PC-9 (cell line): ENCODE data around the gene SCAF1.

Source experiments
- CTCF ChIP-seq: fragments of 200-600 bp; sonication (generic); conservative IDR thresholded peaks from 2 replicates; pipeline ENCODE4 v1.6.1; 2017; ENCODE audit warnings: mixed run types, antibody characterized with exemption, mild to moderate bottlenecking, moderate library complexity
- EZH2 ChIP-seq: fragments of 200-600 bp; sonication (generic); IDR thresholded peaks from 2 replicates; pipeline ENCODE4 v1.8.0; 2017; ENCODE audit warnings: antibody characterized with exemption, low read depth

GRCh38 chr19:49687150-49687549 is 45.1 kb downstream of the SCAF1 start:
- TF ChIP-seq CTCF (no peak), EZH2 (no peak)
